NB4 (cell line): ENCODE results near the gene RNF157.

ENCODE experiments used
- DNase-seq: peaks from one replicate; pipeline ENCODE4 v3.0.0; 2010; ENCODE audit warnings: low read depth
- H3K4me3 ChIP-seq: one replicate; pipeline ENCODE4 v1.5.1; 2011; ENCODE audit warnings: mild to moderate bottlenecking, low read depth, low read length, moderate library complexity
- CTCF ChIP-seq: IDR thresholded peaks from one replicate; pipeline ENCODE4 v1.5.1; 2012; ENCODE audit warnings: low read depth, low read length
- MAX ChIP-seq: IDR thresholded peaks from 2 replicates; pipeline ENCODE4 v1.6.1; 2011; ENCODE audit warnings: low read depth, low read length
- MYC ChIP-seq: IDR thresholded peaks from 2 replicates; pipeline ENCODE4 v1.6.1; 2011; ENCODE audit warnings: low read depth, low read length
- POLR2A ChIP-seq: IDR thresholded peaks from 2 replicates; pipeline ENCODE4 v1.6.1; 2011; ENCODE audit warnings: mild to moderate bottlenecking; ENCODE audit not compliant: insufficient read length; ENCODE audit errors: extremely low read depth

RNF157 gene

GRCh38 chr17:76195281-76196096 lies 44.8 kb downstream of the RNF157 start:
- TF ChIP-seq MAX (no peak), POLR2A (no peak), MYC (no peak), CTCF (no peak)
- DNase-seq: no peak
- no peak overlapping the region for H3K4me3 ChIP-seq

- no peak for DNase-seq
- H3K4me3 ChIP-seq: no peak overlapping the region
These were observed 46.7 kb downstream of the RNF157 start for GRCh38 chr17:76193591-76193990.

GRCh38 chr17:76191896-76192295 lies 48.4 kb downstream of the RNF157 start:
- DNase-seq: no peak
- no peak overlapping the region for H3K4me3 ChIP-seq
- TF ChIP-seq MAX (no peak), MYC (no peak), POLR2A (no peak), CTCF (no peak)

More at GRCh38 chr17:76193591-76193990, 46.7 kb downstream of the RNF157 start:
- TF ChIP-seq CTCF: no peak
- TF ChIP-seq MYC: no peak
- no peak for TF ChIP-seq MAX
- no peak for TF ChIP-seq POLR2A

GRCh38 chr17:76189741-76190140 lies 50.6 kb downstream of the RNF157 start:
- no peak overlapping the region for H3K4me3 ChIP-seq
- TF ChIP-seq MAX (no peak), MYC (no peak), POLR2A (no peak), CTCF (no peak)
- no peak for DNase-seq

GRCh38 chr17:76189247-76189646 lies 51.0 kb downstream of the RNF157 start:
- H3K4me3 ChIP-seq: no peak overlapping the region
- no peak for DNase-seq
- TF ChIP-seq POLR2A: no peak
- TF ChIP-seq CTCF: no peak
- no peak for TF ChIP-seq MAX
- no peak for TF ChIP-seq MYC
